Hepatocyte (in vitro differentiated cells): ENCODE measurements around the gene DUSP16.

Experiments used
- CTCF ChIP-seq: fragments of 200-600 bp; sonication (generic); IDR thresholded peaks from 2 replicates; pipeline ENCODE4 v1.5.1; 2016; ENCODE audit warnings: antibody characterized with exemption, mild to moderate bottlenecking; ENCODE audit not compliant: poor library complexity
- EZH2 ChIP-seq: fragments of 200-600 bp; sonication (generic); IDR thresholded peaks from 2 replicates; pipeline ENCODE4 v1.6.1; 2016; ENCODE audit warnings: antibody characterized with exemption, mild to moderate bottlenecking, borderline replicate concordance
- EZH2phosphoT487 ChIP-seq: fragments of 200-600 bp; sonication (generic); IDR thresholded peaks from one replicate; pipeline ENCODE4 v1.6.1; 2018; ENCODE audit warnings: antibody characterized with exemption, mild to moderate bottlenecking, low read depth, moderate library complexity; ENCODE audit not compliant: unreplicated experiment, severe bottlenecking

- no peak for TF ChIP-seq EZH2phosphoT487
- TF ChIP-seq CTCF, result no peak
- TF ChIP-seq EZH2, result no peak
These were observed 85.7 kb downstream of the DUSP16 start for GRCh38 chr12:12476857-12477531.
